ENCODE results near the gene SLC31A1. TPM values are rescaled to one million over a fixed set of nuclear protein-coding genes. Genes with fewer than 3 reads are reported as not detected.

Gene SLC31A1
- polyA plus RNA-seq (2012; ENCODE audit: missing spikeins), result 13.5 TPM

DNA sequence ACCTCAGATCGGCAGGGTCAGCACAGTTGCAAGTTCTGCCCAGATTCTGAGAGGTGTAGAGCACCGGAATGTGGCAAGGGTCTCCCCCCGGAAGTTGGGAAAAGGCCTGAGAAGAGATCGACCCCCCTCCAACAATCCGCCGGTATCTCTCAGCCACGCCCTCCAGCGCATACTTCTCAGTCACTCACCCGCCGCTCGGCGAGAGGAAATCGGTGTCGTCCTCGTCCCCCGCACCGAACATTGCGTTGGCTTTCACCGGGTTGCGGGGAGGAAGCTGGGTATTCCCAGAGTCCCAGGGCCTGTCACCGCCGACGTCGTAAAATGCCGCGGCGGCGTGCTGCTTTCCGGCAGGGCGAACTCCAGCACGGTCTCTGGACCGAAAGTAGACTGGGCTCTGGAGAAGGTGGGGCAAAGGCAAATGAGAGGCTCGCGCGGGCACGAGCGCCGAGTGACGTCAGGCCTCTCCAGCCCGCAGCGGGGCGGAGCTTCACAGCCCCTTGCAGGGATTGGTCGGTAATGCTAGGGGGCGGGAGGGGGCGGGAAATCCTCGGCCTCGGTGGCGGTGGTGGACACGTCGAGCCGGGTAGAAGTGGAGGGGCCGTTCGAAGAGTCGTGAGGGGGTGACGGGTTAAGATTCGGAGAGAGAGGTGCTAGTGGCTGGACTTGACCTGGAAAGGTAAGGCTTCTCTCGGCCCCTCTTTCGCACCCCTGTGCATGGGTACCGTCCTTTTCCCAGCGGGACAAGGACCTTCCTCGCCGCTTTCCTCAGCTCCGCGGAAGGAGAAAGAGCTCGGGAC lies at the start of gene SLC31A1, which contains the start of gene FKBP15:
SLC31A1 (plus strand) TSS at position 542 of the 797 bp plus-strand sequence. CDS start 34,605 bp downstream, outside the sequence.
FKBP15 (minus strand) TSS at position 275 of the 797 bp plus-strand sequence; CDS start at position 241, 34 bp downstream.
- peak; percentile 79 for DNase-seq (ENCODE audit: insufficient read length)
- FAIRE-seq, result peak; percentile 95
- TF ChIP-seq POLR2A (IDR thresholded peaks at IDR 0.05; ENCODE audit: low read depth, low read length) (peak; percentile 74), TAF1 (IDR thresholded peaks at IDR 0.05; ENCODE audit: borderline replicate concordance, low read depth, low read length) (0 out of 2 replicates have a peak, but pooled peaks have one; percentile 57), POLR2AphosphoS5 (IDR thresholded peaks at IDR 0.05; ENCODE audit: low read depth, low read length) (peak; percentile 51; the same call in 1 of the 2 replicates)

GRCh38 chr9:113173341-113173740 lies 48.0 kb upstream of the SLC31A1 start:
- TF ChIP-seq POLR2AphosphoS5 (IDR thresholded peaks at IDR 0.05; ENCODE audit: low read depth, low read length), result no peak
- no peak for TF ChIP-seq TAF1 (IDR thresholded peaks at IDR 0.05; ENCODE audit: borderline replicate concordance, low read depth, low read length)
- no peak for DNase-seq (ENCODE audit: insufficient read length)
- no peak for FAIRE-seq

- FAIRE-seq, result no peak
- no peak for DNase-seq (ENCODE audit: insufficient read length)
- no peak for TF ChIP-seq POLR2AphosphoS5 (IDR thresholded peaks at IDR 0.05; ENCODE audit: low read depth, low read length)
- TF ChIP-seq TAF1 (IDR thresholded peaks at IDR 0.05; ENCODE audit: borderline replicate concordance, low read depth, low read length), result no peak
- TF ChIP-seq POLR2A (IDR thresholded peaks at IDR 0.05; ENCODE audit: low read depth, low read length), result no peak
Measured at GRCh38 chr9:113176803-113177202, 44.5 kb upstream of the SLC31A1 start.

- no peak for TF ChIP-seq POLR2AphosphoS5 (IDR thresholded peaks at IDR 0.05; ENCODE audit: low read depth, low read length)
- TF ChIP-seq POLR2A (IDR thresholded peaks at IDR 0.05; ENCODE audit: low read depth, low read length), result no peak
- TF ChIP-seq TAF1 (IDR thresholded peaks at IDR 0.05; ENCODE audit: borderline replicate concordance, low read depth, low read length), result no peak
- no peak for DNase-seq (ENCODE audit: insufficient read length)
- FAIRE-seq, result no peak
Measured at GRCh38 chr9:113177251-113177650, 44.1 kb upstream of the SLC31A1 start.

DNA sequence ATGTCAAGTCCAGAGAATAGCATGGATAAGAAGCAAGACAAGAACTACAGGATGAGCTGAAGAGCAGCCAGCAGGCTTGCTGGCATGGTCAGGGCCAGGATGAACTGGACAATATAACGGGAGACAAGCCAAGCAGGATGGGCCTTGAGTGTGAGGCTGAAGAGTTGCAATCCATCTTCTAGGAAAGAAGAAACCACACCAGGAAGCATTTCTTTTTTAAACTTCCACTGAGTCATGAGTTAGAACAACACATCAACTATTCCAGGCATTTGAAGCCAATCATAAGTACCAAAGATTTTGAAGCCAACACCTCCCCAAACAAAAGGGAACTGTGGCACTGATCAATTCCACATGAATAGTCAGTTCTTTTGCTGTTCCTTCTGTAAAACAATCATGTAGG lies 43.3 kb upstream of the SLC31A1 start:
- no peak for DNase-seq (ENCODE audit: insufficient read length)
- no peak for TF ChIP-seq POLR2AphosphoS5 (IDR thresholded peaks at IDR 0.05; ENCODE audit: low read depth, low read length)
- TF ChIP-seq TAF1 (IDR thresholded peaks at IDR 0.05; ENCODE audit: borderline replicate concordance, low read depth, low read length), result no peak
- no peak for TF ChIP-seq POLR2A (IDR thresholded peaks at IDR 0.05; ENCODE audit: low read depth, low read length)
- no peak for FAIRE-seq

DNA sequence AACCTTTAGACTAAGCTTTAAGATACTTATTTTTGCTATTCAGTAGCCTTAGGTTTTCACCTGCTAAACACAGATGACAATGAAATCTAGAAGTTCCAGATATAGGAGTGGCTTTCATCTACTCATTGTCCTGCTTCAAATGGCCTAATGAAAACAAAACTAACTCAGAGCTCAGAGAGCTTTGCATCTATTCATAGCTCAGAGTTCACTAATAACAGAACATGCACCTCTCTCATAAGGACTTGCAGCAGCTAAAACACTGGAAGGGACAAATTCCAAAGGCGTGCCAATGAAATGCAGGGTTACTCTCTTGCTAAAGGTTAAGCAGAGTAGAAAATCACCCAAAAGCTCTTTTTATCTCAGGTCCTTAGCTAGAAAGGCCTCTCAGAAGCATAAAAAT lies 41.5 kb upstream of the SLC31A1 start:
- FAIRE-seq, result no peak
- DNase-seq (ENCODE audit: insufficient read length), result no peak
- TF ChIP-seq TAF1 (IDR thresholded peaks at IDR 0.05; ENCODE audit: borderline replicate concordance, low read depth, low read length), result no peak
- TF ChIP-seq POLR2A (IDR thresholded peaks at IDR 0.05; ENCODE audit: low read depth, low read length), result no peak
- TF ChIP-seq POLR2AphosphoS5 (IDR thresholded peaks at IDR 0.05; ENCODE audit: low read depth, low read length), result no peak

DNA sequence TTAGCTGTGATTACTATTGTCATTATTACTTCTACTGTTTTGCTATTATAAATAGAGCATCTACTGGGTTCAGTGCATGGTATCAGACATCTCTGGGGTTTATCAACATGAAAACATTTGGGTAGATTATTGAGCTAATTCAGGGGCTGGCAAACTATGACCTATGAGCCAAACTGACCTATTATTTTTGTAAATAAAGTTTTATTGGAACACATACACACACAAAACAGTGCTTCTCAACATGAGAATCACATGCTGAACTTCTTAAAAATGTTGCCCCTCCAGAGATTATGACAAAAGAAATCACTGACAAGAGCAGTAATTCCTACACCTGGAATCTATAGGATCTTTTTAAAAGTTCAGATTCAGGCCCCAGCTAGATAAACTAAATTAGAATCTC lies 40.2 kb upstream of the SLC31A1 start:
- DNase-seq (ENCODE audit: insufficient read length), result no peak
- TF ChIP-seq POLR2AphosphoS5 (IDR thresholded peaks at IDR 0.05; ENCODE audit: low read depth, low read length), result no peak
- no peak for TF ChIP-seq TAF1 (IDR thresholded peaks at IDR 0.05; ENCODE audit: borderline replicate concordance, low read depth, low read length)
- no peak for TF ChIP-seq POLR2A (IDR thresholded peaks at IDR 0.05; ENCODE audit: low read depth, low read length)
- FAIRE-seq, result no peak

- no peak for FAIRE-seq
- TF ChIP-seq TAF1 (IDR thresholded peaks at IDR 0.05; ENCODE audit: borderline replicate concordance, low read depth, low read length) (no peak), POLR2AphosphoS5 (IDR thresholded peaks at IDR 0.05; ENCODE audit: low read depth, low read length) (no peak), POLR2A (IDR thresholded peaks at IDR 0.05; ENCODE audit: low read depth, low read length) (no peak)
- DNase-seq (ENCODE audit: insufficient read length), result no peak
Measured at GRCh38 chr9:113183956-113184488, 37.3 kb upstream of the SLC31A1 start.

DNA sequence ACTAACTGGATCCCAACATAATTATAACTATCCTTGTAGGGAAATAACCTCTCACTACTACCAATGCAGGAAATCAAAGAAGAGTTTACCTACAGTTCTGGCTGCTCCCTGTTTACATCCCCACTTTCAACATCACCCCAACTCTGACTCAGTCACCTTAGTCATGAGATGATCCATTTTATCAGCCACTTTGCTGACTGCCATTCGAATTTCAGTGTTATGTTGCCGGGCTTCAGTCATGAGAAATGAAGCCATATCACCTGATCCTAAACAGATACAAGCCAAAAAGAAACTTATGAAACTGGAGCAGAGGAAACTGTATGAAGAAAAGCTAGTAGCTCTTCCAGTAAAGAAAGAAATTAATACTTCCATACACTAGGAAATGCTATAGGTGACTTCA lies 36.8 kb upstream of the SLC31A1 start:
- FAIRE-seq, result no peak
- TF ChIP-seq TAF1 (IDR thresholded peaks at IDR 0.05; ENCODE audit: borderline replicate concordance, low read depth, low read length), result no peak
- no peak for TF ChIP-seq POLR2AphosphoS5 (IDR thresholded peaks at IDR 0.05; ENCODE audit: low read depth, low read length)
- no peak for TF ChIP-seq POLR2A (IDR thresholded peaks at IDR 0.05; ENCODE audit: low read depth, low read length)

DNA sequence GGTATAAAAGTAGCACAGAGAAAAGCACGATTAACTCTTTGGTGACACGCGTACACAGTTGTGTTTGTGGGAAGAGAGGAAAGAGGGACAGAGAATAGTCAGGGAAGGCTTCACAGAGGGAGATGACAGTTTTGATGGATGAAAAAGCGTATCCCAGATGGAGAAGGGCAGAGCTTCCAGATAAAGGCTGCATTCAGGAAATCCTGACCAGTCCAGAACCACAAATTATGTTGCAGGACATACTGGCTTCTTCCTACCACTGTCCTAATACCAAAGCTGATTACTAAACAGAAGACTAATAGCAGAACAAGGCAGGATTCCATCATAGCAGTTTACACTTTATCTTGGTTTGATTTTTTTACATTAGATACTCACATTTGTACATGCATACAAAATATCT lies 36.1 kb upstream of the SLC31A1 start:
- DNase-seq (ENCODE audit: insufficient read length), result no peak
- no peak for FAIRE-seq
- TF ChIP-seq TAF1 (IDR thresholded peaks at IDR 0.05; ENCODE audit: borderline replicate concordance, low read depth, low read length), result no peak
- TF ChIP-seq POLR2A (IDR thresholded peaks at IDR 0.05; ENCODE audit: low read depth, low read length), result no peak
- TF ChIP-seq POLR2AphosphoS5 (IDR thresholded peaks at IDR 0.05; ENCODE audit: low read depth, low read length), result no peak

More for the DNA sequence above, 36.8 kb upstream of the SLC31A1 start:
- DNase-seq (ENCODE audit: insufficient read length), result no peak

DNA sequence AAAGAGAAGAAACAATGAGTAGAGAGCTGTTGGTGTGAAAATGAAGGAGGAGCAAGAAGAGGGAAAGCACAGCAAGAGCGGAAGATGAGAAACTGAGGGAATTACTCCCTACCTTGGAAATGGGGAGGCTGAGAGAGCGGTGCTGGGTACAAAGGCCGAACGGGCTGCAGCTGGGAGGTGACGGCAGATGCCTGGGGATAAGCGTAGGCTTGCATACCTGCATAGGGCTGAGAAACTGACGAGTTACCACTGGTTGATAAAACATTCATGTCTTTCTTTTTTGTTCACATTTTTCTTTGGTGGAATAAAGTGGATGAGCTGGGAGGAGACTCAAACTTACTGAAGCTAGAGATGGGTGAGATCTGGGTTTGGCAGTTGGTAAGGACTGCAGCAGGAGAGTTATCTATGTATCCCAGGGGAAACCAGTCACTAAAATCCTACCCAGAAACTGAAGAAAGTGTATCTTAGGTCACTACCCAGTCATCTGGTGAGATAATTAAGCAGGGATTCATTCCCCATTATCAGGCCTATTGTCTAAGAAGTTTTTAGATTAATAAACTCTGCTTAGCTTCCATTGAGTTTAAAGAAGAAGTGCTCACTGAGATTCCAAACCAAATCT lies 35.1 kb upstream of the SLC31A1 start:
- FAIRE-seq (no peak), DNase-seq (ENCODE audit: insufficient read length) (no peak)
- no peak for TF ChIP-seq POLR2A (IDR thresholded peaks at IDR 0.05; ENCODE audit: low read depth, low read length)
- no peak for TF ChIP-seq TAF1 (IDR thresholded peaks at IDR 0.05; ENCODE audit: borderline replicate concordance, low read depth, low read length)
- TF ChIP-seq POLR2AphosphoS5 (IDR thresholded peaks at IDR 0.05; ENCODE audit: low read depth, low read length), result no peak

Measured in GM12892 (cell line).